Muscle layer of duodenum (tissue), 2 donors: Measurements from ENCODE around the gene BACH2.

Experiments
- H3K27ac ChIP-seq: one replicate; pipeline ENCODE4 v1.7.0; 2013; ENCODE audit warnings: mild to moderate bottlenecking, low read length
- H3K27me3 ChIP-seq: one replicate; pipeline ENCODE4 v1.7.0; 2013; ENCODE audit warnings: low read depth, mild to moderate bottlenecking, control low read depth, low read length
- H3K36me3 ChIP-seq, 2 donors: one replicate each; pipeline ENCODE4 v1.7.0; 2013; ENCODE audit warnings: low read length in 2 of 2, control low read depth in 1 of 2, mild to moderate bottlenecking in 1 of 2; ENCODE audit not compliant: insufficient read depth in 2 of 2, control insufficient read depth in 1 of 2
- H3K4me1 ChIP-seq, 2 donors: one replicate each; pipeline ENCODE4 v1.7.0; 2013; ENCODE audit warnings: low read length in 2 of 2, mild to moderate bottlenecking in 2 of 2, control low read depth in 1 of 2, moderate library complexity in 1 of 2; ENCODE audit not compliant: insufficient read depth in 2 of 2, control insufficient read depth in 1 of 2
- H3K4me3 ChIP-seq, 2 donors: one replicate each; pipeline ENCODE4 v1.7.0; 2013; ENCODE audit warnings: low read length in 2 of 2, low read depth in 1 of 2, mild to moderate bottlenecking in 1 of 2
- H3K9me3 ChIP-seq, 2 donors: one replicate each; pipeline ENCODE4 v1.7.0; 2013; ENCODE audit warnings: low read length in 2 of 2, control low read depth in 1 of 2, mild to moderate bottlenecking in 1 of 2; ENCODE audit not compliant: control insufficient read depth in 1 of 2
- donor health status: healthy.

The BACH2 gene

GRCh38 chr6:90273863-90274262 lies 22.8 kb downstream of the BACH2 start:
- Histone ChIP-seq H3K4me3 (no peak overlapping the region), H3K9me3 (peaks cover 0 to 3% of the 10 kb centered on the region in 2 donors), H3K27me3 (no peaks in the 10 kb centered on the region), H3K4me1 (no peaks in the 10 kb centered on the region), H3K27ac (no peak overlapping the region), H3K36me3 (no peaks in the 10 kb centered on the region)

GRCh38 chr6:90272895-90273294 lies 23.7 kb downstream of the BACH2 start:
- no peak overlapping the region for H3K4me3 ChIP-seq
- H3K4me1 ChIP-seq: no peaks in the 10 kb centered on the region
- H3K36me3 ChIP-seq: no peaks in the 10 kb centered on the region
- H3K27ac ChIP-seq: no peak overlapping the region
- no peaks in the 10 kb centered on the region for H3K27me3 ChIP-seq
- peaks cover 0 to 3% of the 10 kb centered on the region in 2 donors for H3K9me3 ChIP-seq

- no peaks in the 10 kb centered on the region for H3K36me3 ChIP-seq
- no peaks in the 10 kb centered on the region for H3K27me3 ChIP-seq
- no peak overlapping the region for H3K4me3 ChIP-seq
- H3K9me3 ChIP-seq: peaks cover 0 to 3% of the 10 kb centered on the region in 2 donors
- H3K27ac ChIP-seq: no peak overlapping the region
- no peaks in the 10 kb centered on the region for H3K4me1 ChIP-seq
Observed at GRCh38 chr6:90271831-90272230, 24.8 kb downstream of the BACH2 start.

DNA sequence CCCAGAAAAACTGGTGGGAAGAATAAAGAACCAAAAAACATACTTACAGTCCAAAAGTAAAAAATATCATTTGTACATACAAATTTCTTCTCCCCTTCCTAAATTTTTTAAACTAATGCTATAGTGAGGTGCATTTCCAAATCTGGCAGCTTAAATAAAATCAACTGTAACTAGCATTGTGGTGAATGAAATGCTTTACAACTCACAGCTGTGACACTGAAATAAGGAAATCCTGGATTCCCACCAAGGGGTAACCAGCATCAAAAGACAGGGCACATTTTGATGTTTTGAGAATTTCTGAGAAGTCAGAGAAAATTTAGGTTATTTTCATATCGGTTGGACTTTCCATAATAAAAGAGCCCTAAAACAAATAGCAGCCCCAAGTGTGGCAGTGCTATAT lies 27.3 kb downstream of the BACH2 start:
- Histone ChIP-seq H3K4me1 (no peaks in the 10 kb centered on the region), H3K27me3 (no peaks in the 10 kb centered on the region), H3K4me3 (no peak overlapping the region), H3K36me3 (no peaks in the 10 kb centered on the region), H3K27ac (no peak overlapping the region), H3K9me3 (peaks cover 0 to 3% of the 10 kb centered on the region in 2 donors)

DNA sequence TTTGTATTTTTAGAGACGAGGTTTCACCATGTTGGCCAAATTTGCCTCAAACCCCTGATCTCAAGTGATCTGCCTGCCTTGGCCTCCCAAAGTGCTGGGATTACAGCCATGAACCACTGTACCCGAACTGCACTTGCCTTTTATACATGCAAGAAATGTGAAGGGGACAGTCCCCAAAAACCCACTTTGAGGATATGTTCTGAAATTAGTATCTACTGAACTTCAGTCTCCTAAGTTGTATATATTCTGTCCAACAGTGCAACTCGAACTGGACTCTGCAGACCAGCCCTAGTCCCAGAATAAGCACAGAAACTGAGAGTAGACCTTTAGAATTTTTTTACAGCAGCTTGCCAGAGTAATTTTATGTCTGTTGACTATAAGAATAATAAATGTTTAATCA lies 28.5 kb downstream of the BACH2 start:
- no peak overlapping the region for H3K27ac ChIP-seq
- H3K4me1 ChIP-seq: peaks cover 3 to 4% of the 10 kb centered on the region in 2 donors
- H3K27me3 ChIP-seq: no peaks in the 10 kb centered on the region
- no peak overlapping the region for H3K4me3 ChIP-seq
- H3K36me3 ChIP-seq: no peaks in the 10 kb centered on the region
- peaks cover 0 to 3% of the 10 kb centered on the region in 2 donors for H3K9me3 ChIP-seq

DNA sequence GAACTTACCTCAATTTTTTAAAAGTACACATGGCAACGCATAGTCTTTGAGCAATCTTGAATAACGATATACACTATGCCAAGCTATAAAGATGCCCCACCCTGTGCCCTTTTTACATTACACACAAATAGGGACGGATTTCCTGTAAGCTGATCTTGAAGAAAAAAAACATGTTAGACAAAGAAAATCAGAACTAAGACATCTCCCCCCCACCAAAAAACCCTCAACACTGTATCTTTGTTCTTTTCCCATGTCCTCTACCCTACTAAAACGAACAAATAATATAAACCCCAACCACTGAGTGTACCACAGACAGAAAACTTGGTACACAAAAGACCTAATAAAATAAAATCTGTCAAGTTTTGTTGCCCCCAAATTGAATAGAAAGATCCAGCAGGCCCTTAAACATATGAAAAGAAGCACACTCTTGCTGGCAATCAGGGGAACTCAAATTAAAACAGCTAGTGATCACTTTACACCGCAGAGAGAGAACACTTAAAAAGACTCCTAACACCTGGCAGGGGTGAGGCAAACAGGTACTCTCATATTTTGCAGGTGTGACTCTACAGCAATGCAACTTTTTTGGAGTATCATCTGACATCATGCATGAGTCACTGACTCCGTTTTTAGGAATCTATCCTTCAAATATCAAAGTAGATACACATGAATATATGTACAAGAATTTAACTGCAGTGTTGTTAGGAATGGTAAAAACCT lies 29.6 kb downstream of the BACH2 start:
- Histone ChIP-seq H3K4me1 (peaks cover 3 to 8% of the 10 kb centered on the region in 2 donors), H3K27me3 (no peaks in the 10 kb centered on the region), H3K9me3 (peaks cover 0 to 3% of the 10 kb centered on the region in 2 donors), H3K36me3 (no peaks in the 10 kb centered on the region), H3K4me3 (no peak overlapping the region), H3K27ac (no peak overlapping the region)

- Histone ChIP-seq H3K9me3 (no peaks in the 10 kb centered on the region), H3K4me3 (no peak overlapping the region), H3K4me1 (peaks cover 3 to 8% of the 10 kb centered on the region in 2 donors), H3K27ac (no peak overlapping the region), H3K36me3 (no peaks in the 10 kb centered on the region), H3K27me3 (no peaks in the 10 kb centered on the region)
Observed at GRCh38 chr6:90264561-90264960, 32.1 kb downstream of the BACH2 start.

DNA sequence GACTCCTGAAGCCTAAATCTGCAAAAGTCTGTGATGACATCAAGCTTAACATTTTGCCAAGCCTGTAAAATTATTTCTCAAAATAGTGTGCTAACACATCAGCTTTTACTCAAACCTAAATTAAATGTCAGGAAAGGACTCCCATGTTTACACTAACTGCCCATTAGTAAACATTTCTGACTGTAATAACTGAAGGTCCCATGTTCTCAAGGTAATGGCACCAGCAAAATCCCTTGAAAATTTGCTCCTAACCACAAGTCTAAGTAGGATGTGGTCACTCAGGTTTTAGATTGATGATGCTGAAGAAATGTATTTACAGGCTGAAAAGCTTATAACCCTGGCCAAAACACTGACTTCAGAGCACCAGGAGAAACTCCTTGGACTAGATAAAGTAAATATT lies 33.0 kb downstream of the BACH2 start:
- peaks cover 3 to 8% of the 10 kb centered on the region in 2 donors for H3K4me1 ChIP-seq
- H3K27ac ChIP-seq: no peak overlapping the region
- no peak overlapping the region for H3K4me3 ChIP-seq
- no peaks in the 10 kb centered on the region for H3K36me3 ChIP-seq
- H3K27me3 ChIP-seq: no peaks in the 10 kb centered on the region
- no peaks in the 10 kb centered on the region for H3K9me3 ChIP-seq

DNA sequence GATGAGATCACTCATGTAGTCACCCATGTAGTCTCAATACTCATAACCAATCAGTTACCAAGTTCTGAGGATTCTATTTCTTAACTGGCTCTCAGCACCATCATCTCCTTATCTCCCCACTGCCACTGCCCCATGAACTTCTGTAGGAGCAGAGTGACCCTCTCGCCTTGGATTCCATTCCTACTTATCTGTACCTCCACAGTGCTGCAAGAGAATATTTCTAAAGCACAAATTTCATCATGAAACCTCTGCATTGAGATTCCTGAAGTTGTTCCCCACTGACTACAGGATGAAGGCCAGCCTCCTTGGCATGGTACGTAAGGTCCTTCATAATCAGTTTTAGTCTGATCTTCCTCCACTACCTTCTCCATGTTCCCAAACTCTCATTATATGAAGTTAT lies 34.8 kb downstream of the BACH2 start:
- Histone ChIP-seq H3K9me3 (no peaks in the 10 kb centered on the region), H3K27me3 (no peaks in the 10 kb centered on the region), H3K4me1 (peaks cover 3 to 8% of the 10 kb centered on the region in 2 donors), H3K4me3 (no peak overlapping the region), H3K36me3 (no peaks in the 10 kb centered on the region), H3K27ac (no peak overlapping the region)

- Histone ChIP-seq H3K27me3 (no peaks in the 10 kb centered on the region), H3K27ac (no peak overlapping the region), H3K36me3 (no peaks in the 10 kb centered on the region), H3K9me3 (no peaks in the 10 kb centered on the region), H3K4me3 (no peak overlapping the region), H3K4me1 (no peaks in the 10 kb centered on the region)
Observed at GRCh38 chr6:90257486-90257738, 39.2 kb downstream of the BACH2 start.

GRCh38 chr6:90256698-90257485 lies 39.8 kb downstream of the BACH2 start:
- Histone ChIP-seq H3K27ac (no peak overlapping the region), H3K9me3 (no peaks in the 10 kb centered on the region), H3K4me3 (no peak overlapping the region), H3K36me3 (no peaks in the 10 kb centered on the region), H3K27me3 (no peaks in the 10 kb centered on the region), H3K4me1 (no peaks in the 10 kb centered on the region)

DNA sequence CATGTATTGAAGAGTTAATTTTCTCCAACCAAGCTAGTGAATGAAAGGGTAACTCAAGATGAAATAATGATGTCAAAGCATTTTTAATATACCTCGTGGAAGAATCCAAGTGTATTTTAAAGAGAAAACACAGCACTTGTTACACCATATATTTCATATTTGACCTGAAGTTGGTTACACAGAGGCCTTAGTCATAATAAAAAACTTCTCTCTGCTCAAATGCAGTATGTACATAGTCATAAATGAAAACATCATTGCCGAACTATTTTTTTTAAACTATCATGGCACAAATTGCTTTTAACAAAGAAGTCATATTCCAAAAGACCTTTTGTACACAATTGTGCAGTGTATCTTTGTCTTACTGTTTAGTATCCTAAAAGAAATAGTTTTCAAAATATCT lies 43.0 kb downstream of the BACH2 start:
- H3K9me3 ChIP-seq: no peaks in the 10 kb centered on the region
- H3K4me3 ChIP-seq: no peak overlapping the region
- no peaks in the 10 kb centered on the region for H3K27me3 ChIP-seq
- no peak overlapping the region for H3K27ac ChIP-seq
- no peaks in the 10 kb centered on the region for H3K4me1 ChIP-seq
- H3K36me3 ChIP-seq: no peaks in the 10 kb centered on the region
